ENCODE results near the gene ITPK1.

GRCh38 chr14:93009471-93010129, 106.1 kb downstream of the ITPK1 start:
- TF ChIP-seq, protein P1, sequence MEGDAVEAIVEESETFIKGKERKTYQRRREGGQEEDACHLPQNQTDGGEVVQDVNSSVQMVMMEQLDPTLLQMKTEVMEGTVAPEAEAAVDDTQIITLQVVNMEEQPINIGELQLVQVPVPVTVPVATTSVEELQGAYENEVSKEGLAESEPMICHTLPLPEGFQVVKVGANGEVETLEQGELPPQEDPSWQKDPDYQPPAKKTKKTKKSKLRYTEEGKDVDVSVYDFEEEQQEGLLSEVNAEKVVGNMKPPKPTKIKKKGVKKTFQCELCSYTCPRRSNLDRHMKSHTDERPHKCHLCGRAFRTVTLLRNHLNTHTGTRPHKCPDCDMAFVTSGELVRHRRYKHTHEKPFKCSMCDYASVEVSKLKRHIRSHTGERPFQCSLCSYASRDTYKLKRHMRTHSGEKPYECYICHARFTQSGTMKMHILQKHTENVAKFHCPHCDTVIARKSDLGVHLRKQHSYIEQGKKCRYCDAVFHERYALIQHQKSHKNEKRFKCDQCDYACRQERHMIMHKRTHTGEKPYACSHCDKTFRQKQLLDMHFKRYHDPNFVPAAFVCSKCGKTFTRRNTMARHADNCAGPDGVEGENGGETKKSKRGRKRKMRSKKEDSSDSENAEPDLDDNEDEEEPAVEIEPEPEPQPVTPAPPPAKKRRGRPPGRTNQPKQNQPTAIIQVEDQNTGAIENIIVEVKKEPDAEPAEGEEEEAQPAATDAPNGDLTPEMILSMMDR (IDR thresholded peaks at IDR 0.05), result no peak
- TF ChIP-seq SIN3A (IDR thresholded peaks at IDR 0.05; ENCODE audit: borderline replicate concordance, insufficient read depth, low read depth, low read length) (no peak), POLR2AphosphoS5 (IDR thresholded peaks at IDR 0.05; ENCODE audit: low read depth, low read length) (no peak), REST (IDR thresholded peaks at IDR 0.05; ENCODE audit: insufficient read depth in 1 of 2, low read depth in 2 of 2, low read length in 1 of 2) (no peak), TCF7L2 (IDR thresholded peaks at IDR 0.05; ENCODE audit: low read depth, low read length) (no peak)

Data from Panc1 (cell line).